Measurements from ENCODE around the gene MPHOSPH6. TPM values are rescaled to one million over a fixed set of nuclear protein-coding genes. Genes with fewer than 3 reads are reported as not detected.

Gene MPHOSPH6
- total and polyA plus RNA-seq, 7 donors: 20.0 to 39.1 (median 27.5) TPM

DNA sequence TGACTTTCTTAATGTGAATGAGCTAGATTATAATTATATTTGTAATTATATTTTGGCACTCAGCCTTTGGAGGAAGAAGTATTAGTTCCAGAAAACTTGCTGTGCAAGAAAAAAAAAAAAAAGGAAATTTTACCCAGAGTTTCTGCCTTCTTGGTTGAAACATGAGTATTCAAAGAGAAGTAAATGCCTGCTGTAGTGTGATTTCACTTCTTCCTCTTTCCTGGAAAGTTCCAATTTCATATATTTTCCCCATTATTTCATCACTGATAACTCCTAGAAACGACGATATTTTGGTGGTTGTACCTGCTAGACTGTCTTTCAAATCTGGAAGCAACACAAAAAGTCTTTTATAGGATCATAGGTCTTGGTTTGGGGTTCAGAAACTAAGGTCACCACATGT, 20.4 kb upstream of the MPHOSPH6 start:
- 85 to 87% methylated on average over 2 of the region's 2 CpGs for WGBS, 2 donors
- H3K27me3 ChIP-seq: no peaks in the 10 kb centered on the region
- no peaks in the 10 kb centered on the region for H3K9me3 ChIP-seq
- TF ChIP-seq POLR2A (IDR thresholded peaks at IDR 0.05) (no peak), POLR2AphosphoS5 (IDR thresholded peaks at IDR 0.05) (no peak), EP300 (IDR thresholded peaks at IDR 0.05) (no peak)
- TF ChIP-seq, protein P1, sequence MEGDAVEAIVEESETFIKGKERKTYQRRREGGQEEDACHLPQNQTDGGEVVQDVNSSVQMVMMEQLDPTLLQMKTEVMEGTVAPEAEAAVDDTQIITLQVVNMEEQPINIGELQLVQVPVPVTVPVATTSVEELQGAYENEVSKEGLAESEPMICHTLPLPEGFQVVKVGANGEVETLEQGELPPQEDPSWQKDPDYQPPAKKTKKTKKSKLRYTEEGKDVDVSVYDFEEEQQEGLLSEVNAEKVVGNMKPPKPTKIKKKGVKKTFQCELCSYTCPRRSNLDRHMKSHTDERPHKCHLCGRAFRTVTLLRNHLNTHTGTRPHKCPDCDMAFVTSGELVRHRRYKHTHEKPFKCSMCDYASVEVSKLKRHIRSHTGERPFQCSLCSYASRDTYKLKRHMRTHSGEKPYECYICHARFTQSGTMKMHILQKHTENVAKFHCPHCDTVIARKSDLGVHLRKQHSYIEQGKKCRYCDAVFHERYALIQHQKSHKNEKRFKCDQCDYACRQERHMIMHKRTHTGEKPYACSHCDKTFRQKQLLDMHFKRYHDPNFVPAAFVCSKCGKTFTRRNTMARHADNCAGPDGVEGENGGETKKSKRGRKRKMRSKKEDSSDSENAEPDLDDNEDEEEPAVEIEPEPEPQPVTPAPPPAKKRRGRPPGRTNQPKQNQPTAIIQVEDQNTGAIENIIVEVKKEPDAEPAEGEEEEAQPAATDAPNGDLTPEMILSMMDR (IDR thresholded peaks at IDR 0.05): no peak
- no peak for DNase-seq
- no peak overlapping the region for H3K4me3 ChIP-seq
- H3K36me3 ChIP-seq: no peaks in the 10 kb centered on the region
- H3K27ac ChIP-seq: peak overlapping the region in 1 of 4 donors; percentile 27
- peaks cover 0 to 14% (median 4%) of the 10 kb centered on the region in 4 donors for H3K4me1 ChIP-seq
- intact Hi-C loops (cut with DNase I): loop anchor here (5.0 kb wide), 1 partner anchor 33 kb away; no protein-coding TSS in a partner anchor

DNA sequence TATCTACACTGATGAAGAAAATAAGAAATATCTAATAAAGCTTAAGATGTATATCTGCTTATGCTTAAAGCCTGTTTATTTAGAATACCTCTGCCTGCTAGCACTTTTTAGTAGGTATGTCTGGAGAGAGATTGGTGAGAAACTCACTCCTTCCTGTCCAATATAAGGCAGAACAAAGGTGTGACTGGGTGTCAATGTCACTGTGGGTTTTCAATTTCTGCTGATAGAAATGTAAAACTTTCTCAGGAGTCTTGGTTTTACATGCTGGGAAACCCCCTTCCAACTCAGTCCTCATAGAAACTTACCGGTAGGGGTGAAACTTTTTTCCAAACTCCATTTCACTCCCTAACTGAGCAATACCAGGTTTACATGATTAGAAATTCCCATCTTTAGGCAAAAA, 17.8 kb upstream of the MPHOSPH6 start:
- H3K4me1 ChIP-seq: no peaks in the 10 kb centered on the region
- H3K9me3 ChIP-seq: no peaks in the 10 kb centered on the region
- 72 to 77% methylated on average over 1 of the region's 1 CpG for WGBS, 2 donors
- no peaks in the 10 kb centered on the region for H3K27me3 ChIP-seq
- intact Hi-C loops (cut with DNase I): no loop called here
- DNase-seq: no peak
- TF ChIP-seq POLR2AphosphoS5 (IDR thresholded peaks at IDR 0.05) (no peak), EP300 (IDR thresholded peaks at IDR 0.05) (no peak), POLR2A (IDR thresholded peaks at IDR 0.05) (no peak)
- TF ChIP-seq, protein P1 (IDR thresholded peaks at IDR 0.05): no peak
- no peaks in the 10 kb centered on the region for H3K36me3 ChIP-seq
- H3K27ac ChIP-seq: no peak overlapping the region
- no peak overlapping the region for H3K4me3 ChIP-seq

DNA sequence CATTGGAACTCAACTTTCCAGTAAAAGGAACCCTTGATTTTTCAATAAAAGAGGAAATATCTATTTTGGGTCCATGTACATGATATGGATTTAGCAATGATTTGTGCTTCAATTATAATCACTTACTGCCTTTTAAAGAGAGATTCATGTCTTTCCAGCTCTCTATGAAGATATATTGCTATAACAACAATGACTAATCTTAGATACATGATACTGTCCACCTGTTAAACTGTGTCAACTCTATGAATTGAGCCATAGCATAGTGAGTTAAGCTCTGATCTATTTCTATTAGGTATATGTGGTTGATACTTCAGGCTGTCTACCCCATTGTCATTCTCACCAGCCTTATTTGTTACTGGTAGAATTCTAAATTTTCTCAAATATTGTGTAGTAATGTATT, 15.0 kb upstream of the MPHOSPH6 start:
- no peaks in the 10 kb centered on the region for H3K27me3 ChIP-seq
- H3K4me3 ChIP-seq: no peak overlapping the region
- no peaks in the 10 kb centered on the region for H3K4me1 ChIP-seq
- TF ChIP-seq EP300 (IDR thresholded peaks at IDR 0.05): no peak
- TF ChIP-seq, protein P1 (IDR thresholded peaks at IDR 0.05): no peak
- TF ChIP-seq POLR2A (IDR thresholded peaks at IDR 0.05): no peak
- no peak for DNase-seq
- no peak overlapping the region for H3K27ac ChIP-seq
- intact Hi-C loops (cut with DNase I): no loop called here
- no peaks in the 10 kb centered on the region for H3K36me3 ChIP-seq
- no peaks in the 10 kb centered on the region for H3K9me3 ChIP-seq

DNA sequence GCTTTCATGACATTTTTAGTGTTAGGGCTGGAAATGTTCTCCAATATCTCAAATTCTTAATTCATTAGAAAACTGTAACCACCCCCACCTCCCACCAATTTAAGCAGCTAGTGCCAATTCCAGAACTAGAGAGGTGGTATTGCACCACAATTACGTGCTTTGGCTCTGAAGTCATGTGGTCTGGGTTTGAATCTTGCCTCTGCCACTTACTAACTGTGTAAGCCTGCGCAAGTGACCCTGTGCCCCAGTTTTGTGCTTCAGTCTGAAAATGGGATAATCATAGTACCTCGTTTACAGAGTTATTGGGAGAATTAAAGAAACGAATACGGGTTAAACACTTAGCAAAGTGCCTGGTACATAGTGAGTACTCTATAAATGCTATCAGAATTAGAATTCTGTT, 14.2 kb upstream of the MPHOSPH6 start:
- no peak for DNase-seq
- WGBS, 2 donors: 85 to 89% methylated on average over 5 of the region's 5 CpGs
- H3K36me3 ChIP-seq: no peaks in the 10 kb centered on the region
- H3K4me1 ChIP-seq: no peaks in the 10 kb centered on the region
- H3K9me3 ChIP-seq: no peaks in the 10 kb centered on the region
- no peak overlapping the region for H3K27ac ChIP-seq
- H3K27me3 ChIP-seq: no peaks in the 10 kb centered on the region
- intact Hi-C loops (cut with DNase I): no loop called here
- no peak for TF ChIP-seq POLR2AphosphoS5 (IDR thresholded peaks at IDR 0.05)
- TF ChIP-seq EP300 (IDR thresholded peaks at IDR 0.05): no peak
- H3K4me3 ChIP-seq: no peak overlapping the region

DNA sequence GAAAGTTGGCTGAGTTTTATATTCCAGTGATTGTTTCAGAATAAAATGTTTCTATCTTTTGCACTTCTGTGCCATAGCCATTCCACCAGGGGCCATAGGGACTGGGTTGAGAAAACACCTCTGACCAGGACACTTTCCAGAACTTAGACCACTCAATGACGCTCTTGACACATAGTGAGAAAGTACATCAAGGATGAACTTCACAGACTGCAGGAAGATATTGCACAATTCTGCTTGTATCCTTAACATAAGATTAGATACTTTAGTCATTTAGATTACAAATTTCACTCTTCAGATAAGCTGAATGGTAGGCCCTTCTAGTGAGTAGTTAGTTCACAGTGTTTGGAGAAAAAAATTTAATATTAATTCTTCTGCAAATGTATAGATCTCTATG, 13.0 kb upstream of the MPHOSPH6 start:
- Histone ChIP-seq H3K27me3 (no peaks in the 10 kb centered on the region), H3K4me1 (no peaks in the 10 kb centered on the region), H3K9me3 (no peaks in the 10 kb centered on the region), H3K36me3 (no peaks in the 10 kb centered on the region), H3K27ac (no peak overlapping the region), H3K4me3 (no peak overlapping the region)
- intact Hi-C loops (cut with DNase I): no loop called here
- no peak for DNase-seq
- TF ChIP-seq POLR2AphosphoS5 (IDR thresholded peaks at IDR 0.05) (no peak), EP300 (IDR thresholded peaks at IDR 0.05) (no peak), POLR2A (IDR thresholded peaks at IDR 0.05) (no peak)
- TF ChIP-seq, protein P1 (IDR thresholded peaks at IDR 0.05): no peak
- 75 to 83% methylated on average over 1 of the region's 1 CpG for whole genome bisulfite sequencing, 2 donors
